Measurements from ENCODE around the gene DDR2. TPM values are rescaled to one million over a fixed set of nuclear protein-coding genes. Genes with fewer than 3 reads are reported as not detected.

The DDR2 gene
- total RNA-seq, 2 donors from 2014 or later, result 41.6 to 69.9 TPM

DNA sequence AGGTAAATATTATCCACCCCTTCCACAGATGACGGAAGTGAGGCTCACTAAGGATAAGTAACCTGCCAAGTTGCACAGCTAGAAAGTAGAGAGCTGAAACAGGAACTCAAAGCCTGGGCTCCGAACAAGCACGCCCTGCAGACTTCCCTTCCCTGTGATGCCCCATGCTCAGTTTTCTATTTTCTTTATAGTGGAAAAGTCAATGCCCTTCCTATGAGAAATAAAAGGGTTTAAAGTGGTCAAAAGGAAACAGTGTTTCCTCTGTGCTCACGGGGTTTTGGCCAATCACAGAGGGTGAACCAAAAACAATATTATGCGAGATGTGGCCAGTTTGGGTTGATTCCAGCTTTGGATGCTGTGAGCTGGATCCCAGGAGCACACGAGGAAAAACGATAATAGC, 44.5 kb downstream of the DDR2 start:
- Histone ChIP-seq H3K4me1 (peaks cover 0 to 53% of the 10 kb centered on the region in 2 donors), H3K4me3 (no peak overlapping the region), H3K36me3 (no peaks in the 10 kb centered on the region), H3K9me3 (no peaks in the 10 kb centered on the region), H3K27me3 (no peaks in the 10 kb centered on the region), H3K27ac (peak overlapping the region; percentile 56 to 77)
- no peak for TF ChIP-seq CTCF (IDR thresholded peaks at IDR 0.05)
- DNase-seq (ENCODE audit: low spot score), result no peak

- no peak for TF ChIP-seq CTCF (IDR thresholded peaks at IDR 0.05)
- peak overlapping the region; percentile 38 to 77 for H3K27ac ChIP-seq
- no peaks in the 10 kb centered on the region for H3K36me3 ChIP-seq
- H3K4me3 ChIP-seq, result no peak overlapping the region
- no peaks in the 10 kb centered on the region for H3K9me3 ChIP-seq
- no peak for DNase-seq (ENCODE audit: low spot score)
- H3K4me1 ChIP-seq, result peaks cover 0 to 49% of the 10 kb centered on the region in 2 donors
- no peaks in the 10 kb centered on the region for H3K27me3 ChIP-seq
Observed at GRCh38 chr1:162677607-162678371, 45.5 kb downstream of the DDR2 start.

DNA sequence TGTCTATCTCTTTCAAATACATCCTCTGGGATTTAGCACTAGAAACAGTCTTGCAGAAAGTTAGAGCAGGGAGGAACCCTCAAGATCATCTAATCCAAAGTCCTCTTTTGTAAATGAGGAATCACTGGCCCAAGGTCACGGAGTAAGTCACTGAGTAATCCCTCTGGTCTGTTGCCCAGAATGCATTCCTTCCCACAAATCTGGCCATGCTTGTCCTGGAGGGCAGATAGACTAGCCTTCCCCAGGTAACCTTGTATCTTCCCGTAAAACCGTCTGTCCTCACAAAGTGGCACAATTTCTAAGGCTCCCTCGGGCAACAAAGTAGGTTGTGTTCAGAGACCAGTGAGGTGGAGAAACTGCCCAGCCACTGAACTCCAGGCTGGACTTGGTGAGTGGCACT, 46.2 kb downstream of the DDR2 start:
- Histone ChIP-seq H3K27ac (peak overlapping the region; percentile 38 to 77), H3K4me3 (no peak overlapping the region), H3K36me3 (no peaks in the 10 kb centered on the region), H3K27me3 (no peaks in the 10 kb centered on the region), H3K9me3 (no peaks in the 10 kb centered on the region), H3K4me1 (peaks cover 0 to 43% of the 10 kb centered on the region in 2 donors)
- no peak for DNase-seq (ENCODE audit: low spot score)
- no peak for TF ChIP-seq CTCF (IDR thresholded peaks at IDR 0.05)

- Histone ChIP-seq H3K4me1 (peaks cover 0 to 43% of the 10 kb centered on the region in 2 donors), H3K27ac (peak overlapping the region in 1 of 2 donors; percentile 77), H3K4me3 (no peak overlapping the region), H3K9me3 (peaks cover 0 to 6% of the 10 kb centered on the region in 2 donors), H3K27me3 (no peaks in the 10 kb centered on the region), H3K36me3 (no peaks in the 10 kb centered on the region)
- TF ChIP-seq CTCF (IDR thresholded peaks at IDR 0.05), result no peak
- DNase-seq (ENCODE audit: low spot score), result no peak
Observed at GRCh38 chr1:162679298-162679697, 47.0 kb downstream of the DDR2 start.

- Histone ChIP-seq H3K27me3 (no peaks in the 10 kb centered on the region), H3K27ac (peak overlapping the region; percentile 56 to 77), H3K36me3 (no peaks in the 10 kb centered on the region), H3K4me1 (peaks cover 0 to 43% of the 10 kb centered on the region in 2 donors), H3K4me3 (no peak overlapping the region), H3K9me3 (peaks cover 0 to 6% of the 10 kb centered on the region in 2 donors)
- no peak for DNase-seq (ENCODE audit: low spot score)
- TF ChIP-seq CTCF (IDR thresholded peaks at IDR 0.05), result no peak
Observed at GRCh38 chr1:162680419-162681121, 48.3 kb downstream of the DDR2 start.
